GM19328 (cell line): ENCODE measurements around the gene FOXN3.

ENCODE experiments used
- ATAC-seq: cut with Tn5 transposase; IDR thresholded peaks from one replicate; pipeline ENCODE4 v1.9.1; 2021; ENCODE audit warnings: mild to moderate bottlenecking, moderate library complexity; ENCODE audit not compliant: unreplicated experiment

Gene FOXN3

GRCh38 chr14:89143595-89143994 is 273.4 kb downstream of the FOXN3 start:
- ATAC-seq, result no peak

- no peak for ATAC-seq
These were observed 274.7 kb downstream of the FOXN3 start for GRCh38 chr14:89142366-89142765.

- no peak for ATAC-seq
These were observed 275.2 kb downstream of the FOXN3 start for GRCh38 chr14:89141862-89142261.

GRCh38 chr14:89140326-89140725 is 276.7 kb downstream of the FOXN3 start:
- no peak for ATAC-seq

- no peak for ATAC-seq
These were observed 277.4 kb downstream of the FOXN3 start for GRCh38 chr14:89139404-89140247.

GRCh38 chr14:89138846-89139245 is 278.2 kb downstream of the FOXN3 start:
- no peak for ATAC-seq

GRCh38 chr14:89137526-89138163 is 279.4 kb downstream of the FOXN3 start:
- no peak for ATAC-seq

GRCh38 chr14:89136587-89136986 is 280.4 kb downstream of the FOXN3 start:
- no peak for ATAC-seq

GRCh38 chr14:89134640-89135039 is 282.4 kb downstream of the FOXN3 start:
- ATAC-seq, result no peak

GRCh38 chr14:89131004-89131750 is 285.9 kb downstream of the FOXN3 start:
- no peak for ATAC-seq

- no peak for ATAC-seq
These were observed 287.5 kb downstream of the FOXN3 start for GRCh38 chr14:89129570-89129969.

GRCh38 chr14:89128311-89129026 is 288.6 kb downstream of the FOXN3 start:
- no peak for ATAC-seq

- no peak for ATAC-seq
These were observed 290.6 kb downstream of the FOXN3 start for GRCh38 chr14:89126461-89126860.

GRCh38 chr14:89125216-89125615 is 291.8 kb downstream of the FOXN3 start:
- no peak for ATAC-seq

- ATAC-seq, result no peak
These were observed 293.2 kb downstream of the FOXN3 start for GRCh38 chr14:89123851-89124250.

- ATAC-seq, result no peak
These were observed 293.8 kb downstream of the FOXN3 start for GRCh38 chr14:89123215-89123614.

GRCh38 chr14:89121968-89122620 is 294.9 kb downstream of the FOXN3 start:
- no peak for ATAC-seq

GRCh38 chr14:89117012-89117411 is 300.0 kb downstream of the FOXN3 start:
- ATAC-seq, result no peak

- ATAC-seq, result no peak
These were observed 302.9 kb downstream of the FOXN3 start for GRCh38 chr14:89114109-89114508.

GRCh38 chr14:89112720-89113119 is 304.3 kb downstream of the FOXN3 start:
- ATAC-seq, result no peak
